Measurements from ENCODE around the gene DHX16. TPM values are rescaled to one million over a fixed set of nuclear protein-coding genes. Genes with fewer than 3 reads are reported as not detected.

DHX16 gene
- total and polyA plus RNA-seq, 2 of the 8 experiments (the other 6 are each of a cell fraction or from before 2014, with no cell fraction given): 27.4 to 44.4 TPM

GRCh38 chr6:30678964-30679726 is 6.3 kb upstream of the DHX16 start:
- DNase-seq (ENCODE audit: low read depth in 1 of 2, low spot score in 2 of 2): peak in 1 of 2 experiments; percentile 98
- H3K14ac ChIP-seq (ENCODE audit: insufficient read length): no peak overlapping the region
- no peak overlapping the region for H2BK15ac ChIP-seq (ENCODE audit: low read length)
- no peak overlapping the region for H4K91ac ChIP-seq (replicated peaks; ENCODE audit: insufficient read length, low read length)
- peak overlapping the region in 1 of 4 experiments; percentile 50; a peak in 4 of 8 replicates for H3K4me3 ChIP-seq (ENCODE audit: extremely low read depth in 1 of 4, insufficient read depth in 2 of 4, low read depth in 3 of 4, low read length in 4 of 4)
- H2AK5ac ChIP-seq (ENCODE audit: low read depth, low read length): no peak overlapping the region
- H3K9ac ChIP-seq (replicated peaks in 1 of 4; ENCODE audit: extremely low read depth in 1 of 4, low read depth in 3 of 4, low read length in 3 of 4): peak overlapping the region in 2 of 4 experiments; percentile 1 to 5; a peak in 1 of 7 replicates
- no peak overlapping the region for H3K4ac ChIP-seq (replicated peaks; ENCODE audit: insufficient read length, low read depth, low read length)
- peaks cover 0 to 7% of the 10 kb centered on the region in 2 experiments; a peak in 1 of 4 replicates for H3K79me2 ChIP-seq (ENCODE audit: control insufficient read depth in 1 of 2, insufficient read depth in 2 of 2, low read length in 2 of 2)
- no peak overlapping the region for H3K23ac ChIP-seq (ENCODE audit: insufficient read length)
- H3K4me1 ChIP-seq (replicated peaks in 1 of 4; ENCODE audit: control insufficient read depth in 3 of 4, insufficient read depth in 4 of 4, low read length in 3 of 4): peaks cover 7 to 17% (median 12%) of the 10 kb centered on the region in 4 experiments
- no peak overlapping the region for H2AFZ ChIP-seq (ENCODE audit: low read length)
- no peak for FAIRE-seq
- no peaks in the 10 kb centered on the region; the same call in 1 of the 2 replicates for H3K79me1 ChIP-seq (ENCODE audit: low read depth, low read length)
- H2BK120ac ChIP-seq (replicated peaks; ENCODE audit: low read depth, low read length): no peak overlapping the region
- H3K18ac ChIP-seq (ENCODE audit: extremely low read depth, low read length): no peak overlapping the region; the same call in 1 of the 2 replicates
- H4K5ac ChIP-seq (ENCODE audit: insufficient read length, low read depth, low read length): peak overlapping the region; percentile 64
- H3K4me2 ChIP-seq (ENCODE audit: insufficient read depth in 1 of 2, low read depth in 2 of 2, low read length in 2 of 2): peak overlapping the region; percentile 1 to 61; a peak in 3 of 4 replicates
- no peak overlapping the region for H2BK12ac ChIP-seq (ENCODE audit: low read depth, low read length)
- no peak overlapping the region for H3K27ac ChIP-seq (ENCODE audit: low read depth, low read length)
- CTCF ChIA-PET (ENCODE audit: partially characterized antibody): interaction anchor here (0.5 to 11.0 kb wide), 33 partner anchors 9 to 446 kb away, joined by 3 to 147 read pairs (median 4); partner anchors contain the start of genes FLOT1, MDC1, NRM and TUBB
- H3K56ac ChIP-seq (replicated peaks; ENCODE audit: insufficient read length, low read depth, low read length): no peak overlapping the region
- POLR2A ChIA-PET (ENCODE audit: partially characterized antibody): interaction anchor here (0.9 to 18.7 kb wide), 10 partner anchors 12 to 81 kb away, joined by 3 to 388 read pairs (median 4); partner anchors contain the start of genes MDC1, MRPS18B, NRM and TUBB
- no peaks in the 10 kb centered on the region for H3K27me3 ChIP-seq (replicated peaks in 1 of 4; ENCODE audit: control insufficient read depth in 3 of 4, extremely low read depth in 1 of 4, insufficient read depth in 3 of 4, low read length in 3 of 4)
- H3K36me3 ChIP-seq (ENCODE audit: control insufficient read depth in 2 of 4, insufficient read depth in 4 of 4, low read length in 3 of 4): no peaks in the 10 kb centered on the region; a peak in 2 of 8 replicates
- peaks cover 0 to 9% of the 10 kb centered on the region in 2 experiments for H4K20me1 ChIP-seq (replicated peaks in 1 of 2; ENCODE audit: control insufficient read depth in 1 of 2, insufficient read depth in 2 of 2, low read length in 2 of 2)
- no peak overlapping the region for H2BK5ac ChIP-seq (ENCODE audit: low read depth, low read length)
- H3K23me2 ChIP-seq (ENCODE audit: low read depth, low read length): peaks cover 2% of the 10 kb centered on the region; the same call in 1 of the 2 replicates
- no peaks in the 10 kb centered on the region for H3K9me3 ChIP-seq (ENCODE audit: insufficient read depth in 2 of 2, low read depth in 1 of 2, low read length in 1 of 2)
- no peak overlapping the region for H2BK20ac ChIP-seq (ENCODE audit: low read length)
- H4K8ac ChIP-seq (ENCODE audit: extremely low read depth, insufficient read depth, low read length): peak overlapping the region; percentile 81
- WGBS, 2 experiments (ENCODE audit: extremely low coverage in 1 of 2, insufficient coverage in 1 of 2, insufficient read length in 1 of 2, insufficient replicate concordance in 2 of 2, low coverage in 1 of 2, low lambda C conversion rate in 2 of 2, missing lambda C conversion rate in 1 of 2): 23% methylated on average over 21 of the region's 31 CpGs; no CpG with 5 or more reads in 1 of the 2 experiments
- TF ChIP-seq ATF2 (IDR thresholded peaks at IDR 0.05; ENCODE audit: low read length) (0 out of 2 replicates have a peak, but pooled peaks have one; percentile 41), CTCF (IDR thresholded peaks at IDR 0.05; ENCODE audit: control extremely low read depth in 1 of 3, insufficient read depth in 1 of 3, low read depth in 1 of 3, low read length in 3 of 3) (peak in 2 of 3 experiments; percentile 96 to 97; a peak in 3 of 4 replicates), JUND (IDR thresholded peaks at IDR 0.05; ENCODE audit: low read length) (no peak), USF2 (IDR thresholded peaks at IDR 0.05; ENCODE audit: low read length) (0 out of 2 replicates have a peak, but pooled peaks have one; percentile 11)

All from H1 (cell line).